PC-9 (cell line): ENCODE measurements around the gene ORC3.

Source experiments
- CTCF ChIP-seq: fragments of 200-600 bp; sonication (generic); conservative IDR thresholded peaks from 2 replicates; pipeline ENCODE4 v1.6.1; 2017; ENCODE audit warnings: mixed run types, antibody characterized with exemption, mild to moderate bottlenecking, moderate library complexity
- EZH2 ChIP-seq: fragments of 200-600 bp; sonication (generic); IDR thresholded peaks from 2 replicates; pipeline ENCODE4 v1.8.0; 2017; ENCODE audit warnings: antibody characterized with exemption, low read depth

- TF ChIP-seq CTCF, result no peak
- no peak for TF ChIP-seq EZH2
Observed at GRCh38 chr6:87589693-87590416, at the start of gene ORC3, which contains the start of gene RARS2.
